ENCODE data around the gene TMEM187. TPM values are rescaled to one million over a fixed set of nuclear protein-coding genes. Genes with fewer than 3 reads are reported as not detected.
A peak's percentile ranks its signal among the peaks of the same experiment; 100 is the strongest.

TMEM187 gene
- total and polyA plus RNA-seq, 4 donors = 1.8 to 11.4 (median 5.9) TPM

DNA sequence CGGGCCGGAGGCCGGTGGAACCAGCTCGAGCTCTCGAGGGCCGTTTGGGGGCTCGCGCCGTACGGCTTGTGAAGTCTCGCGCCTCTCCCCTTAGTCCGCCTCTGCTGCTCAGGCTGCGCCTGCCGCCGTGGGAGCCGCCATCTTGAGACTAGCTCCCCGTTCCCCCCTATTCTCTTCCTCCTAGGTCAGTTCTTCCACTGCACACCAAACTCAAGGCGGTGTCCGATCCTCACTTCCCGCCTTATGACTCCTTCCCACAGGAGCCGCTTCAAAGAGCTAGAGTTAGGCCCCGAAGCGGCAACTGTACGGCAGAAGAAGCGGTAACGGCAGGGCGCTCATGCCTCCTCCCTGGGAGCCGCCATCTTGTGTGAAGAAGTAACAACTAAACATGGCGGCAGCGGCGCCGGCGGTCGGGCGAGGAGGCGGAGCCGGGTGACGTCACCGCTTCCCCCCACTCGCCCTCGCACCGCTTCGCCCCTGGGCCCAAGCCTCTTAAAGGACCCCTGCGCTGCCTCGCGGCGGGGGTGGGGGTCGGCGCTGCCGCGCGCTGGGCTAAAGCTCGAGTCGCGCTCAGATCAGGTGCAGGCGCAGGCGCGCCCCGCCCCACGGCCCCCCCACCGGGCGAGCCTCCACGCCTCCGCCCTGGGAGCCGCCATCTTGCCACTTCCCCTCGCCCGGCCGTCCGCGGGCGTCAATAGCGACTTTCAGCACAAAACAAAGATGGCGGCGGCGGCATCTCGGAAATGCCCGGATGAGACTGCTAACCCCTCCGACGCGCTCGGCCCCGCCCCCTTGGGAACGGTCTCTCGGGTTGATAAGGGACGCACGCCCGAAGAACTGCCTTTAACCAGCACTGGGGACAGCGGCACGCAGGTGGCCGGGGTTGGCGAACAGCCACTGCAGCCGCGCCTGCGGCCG lies 845 bp upstream of the TMEM187 start, which contains the start of gene HCFC1:
HCFC1 (minus strand) TSS at position 369 of the 918 bp plus-strand sequence. CDS start 978 bp downstream, outside the sequence.
- Histone ChIP-seq H3K4me3 (peak within 1 kb of the TSS; percentile 85), H3K9me3 (ENCODE audit: control insufficient read depth in 4 of 4, insufficient read depth in 3 of 4, low read length in 3 of 4) (peaks cover 0 to 4% (median 0%) of the 10 kb centered on the region in 4 donors), H3K27ac (ENCODE audit: low read depth in 1 of 2, low read length in 1 of 2) (peak within 1 kb of the TSS; percentile 88 to 98), H3K27me3 (ENCODE audit: control insufficient read depth in 3 of 3, insufficient read depth in 3 of 3, low read length in 2 of 3) (no peaks in the 10 kb centered on the region), H3K4me1 (ENCODE audit: control insufficient read depth in 5 of 5, insufficient read depth in 5 of 5, low read length in 5 of 5) (peaks cover 0 to 45% (median 10%) of the 10 kb centered on the region in 5 donors), H3K9ac (ENCODE audit: insufficient read depth in 1 of 2, low read length in 2 of 2) (peak within 1 kb of the TSS; percentile 95 to 99), H3K36me3 (ENCODE audit: control insufficient read depth in 4 of 4, insufficient read depth in 4 of 4, low read length in 4 of 4) (peaks cover 0 to 6% (median 0%) of the 10 kb centered on the region in 4 donors)
- WGBS, 2 donors = 1 to 6% methylated on average over 32 to 96 of the region's 96 CpGs
- ATAC-seq (ENCODE audit: insufficient read depth, low FRiP score) = peak; percentile 74
- TF ChIP-seq CTCF (IDR thresholded peaks at IDR 0.05; ENCODE audit: control extremely low read depth, extremely low read depth) = no peak
- peak; percentile 96 to 97 (median 96) for DNase-seq

GRCh38 chrX:153973127-153974002 lies 811 bp downstream of the TMEM187 start:
- H3K4me3 ChIP-seq = peak overlapping the region; percentile 62
- H3K4me1 ChIP-seq (ENCODE audit: control insufficient read depth in 5 of 5, insufficient read depth in 5 of 5, low read length in 5 of 5) = peaks cover 0 to 29% (median 5%) of the 10 kb centered on the region in 5 donors
- H3K27ac ChIP-seq (ENCODE audit: low read depth in 1 of 2, low read length in 1 of 2) = peak overlapping the region; percentile 88 to 98
- H3K9me3 ChIP-seq (ENCODE audit: control insufficient read depth in 4 of 4, insufficient read depth in 3 of 4, low read length in 3 of 4) = peaks cover 0 to 4% (median 0%) of the 10 kb centered on the region in 4 donors
- ATAC-seq (ENCODE audit: insufficient read depth, low FRiP score) (no peak), DNase-seq (peak in 2 of 3 donors; percentile 20 to 23)
- H3K27me3 ChIP-seq (ENCODE audit: control insufficient read depth in 3 of 3, insufficient read depth in 3 of 3, low read length in 2 of 3) = no peaks in the 10 kb centered on the region
- H3K9ac ChIP-seq (ENCODE audit: insufficient read depth in 1 of 2, low read length in 2 of 2) = peak overlapping the region; percentile 46 to 91
- WGBS, 2 donors = 46 to 47% methylated on average over 20 of the region's 20 CpGs
- no peak for TF ChIP-seq CTCF (IDR thresholded peaks at IDR 0.05; ENCODE audit: control extremely low read depth, extremely low read depth)
- H3K36me3 ChIP-seq (ENCODE audit: control insufficient read depth in 4 of 4, insufficient read depth in 4 of 4, low read length in 4 of 4) = peaks cover 0 to 6% (median 0%) of the 10 kb centered on the region in 4 donors

- ATAC-seq (ENCODE audit: insufficient read depth, low FRiP score) (no peak), DNase-seq (no peak)
- H3K36me3 ChIP-seq (ENCODE audit: control insufficient read depth in 4 of 4, insufficient read depth in 4 of 4, low read length in 4 of 4) = peaks cover 0 to 5% (median 0%) of the 10 kb centered on the region in 4 donors
- peaks cover 0 to 4% (median 0%) of the 10 kb centered on the region in 4 donors for H3K9me3 ChIP-seq (ENCODE audit: control insufficient read depth in 4 of 4, insufficient read depth in 3 of 4, low read length in 3 of 4)
- WGBS, 2 donors = 52 to 70% methylated on average over 12 to 14 of the region's 14 CpGs
- H3K27ac ChIP-seq (ENCODE audit: low read depth in 1 of 2, low read length in 1 of 2) = peak overlapping the region; percentile 88 to 98
- H3K27me3 ChIP-seq (ENCODE audit: control insufficient read depth in 3 of 3, insufficient read depth in 3 of 3, low read length in 2 of 3) = no peaks in the 10 kb centered on the region
- no peak overlapping the region for H3K9ac ChIP-seq (ENCODE audit: insufficient read depth in 1 of 2, low read length in 2 of 2)
- H3K4me3 ChIP-seq = no peak overlapping the region
- peaks cover 0 to 21% (median 5%) of the 10 kb centered on the region in 5 donors for H3K4me1 ChIP-seq (ENCODE audit: control insufficient read depth in 5 of 5, insufficient read depth in 5 of 5, low read length in 5 of 5)
- TF ChIP-seq CTCF (IDR thresholded peaks at IDR 0.05; ENCODE audit: control extremely low read depth, extremely low read depth) = no peak
Observed at GRCh38 chrX:153974003-153974725, 1.6 kb downstream of the TMEM187 start.

Data from lung (tissue), 12 donors.